ENCODE results near the gene GABRB2.

GABRB2 gene

DNA sequence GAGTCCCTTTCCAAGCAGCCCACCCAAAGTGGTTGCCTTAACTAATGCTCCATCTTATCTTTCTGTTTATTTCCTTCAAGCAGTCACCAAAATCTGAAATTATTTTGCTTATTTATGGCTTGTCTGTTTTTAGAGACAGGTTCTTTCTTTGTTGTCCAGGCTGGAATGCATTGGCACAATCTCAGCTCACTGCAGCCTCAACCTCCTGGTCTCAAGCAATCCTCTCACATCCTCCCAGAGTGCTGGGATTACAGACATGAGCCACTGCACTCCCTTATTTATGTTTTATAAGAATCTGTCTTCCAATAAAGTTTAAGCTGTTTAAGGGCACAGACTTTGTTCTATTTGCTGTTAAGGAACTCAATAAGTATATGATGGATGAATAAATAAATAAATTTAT lies 133.7 kb downstream of the GABRB2 start:
- DNase-seq (ENCODE audit: low read depth in 2 of 2) = no peak
- TF ChIP-seq, protein P1, sequence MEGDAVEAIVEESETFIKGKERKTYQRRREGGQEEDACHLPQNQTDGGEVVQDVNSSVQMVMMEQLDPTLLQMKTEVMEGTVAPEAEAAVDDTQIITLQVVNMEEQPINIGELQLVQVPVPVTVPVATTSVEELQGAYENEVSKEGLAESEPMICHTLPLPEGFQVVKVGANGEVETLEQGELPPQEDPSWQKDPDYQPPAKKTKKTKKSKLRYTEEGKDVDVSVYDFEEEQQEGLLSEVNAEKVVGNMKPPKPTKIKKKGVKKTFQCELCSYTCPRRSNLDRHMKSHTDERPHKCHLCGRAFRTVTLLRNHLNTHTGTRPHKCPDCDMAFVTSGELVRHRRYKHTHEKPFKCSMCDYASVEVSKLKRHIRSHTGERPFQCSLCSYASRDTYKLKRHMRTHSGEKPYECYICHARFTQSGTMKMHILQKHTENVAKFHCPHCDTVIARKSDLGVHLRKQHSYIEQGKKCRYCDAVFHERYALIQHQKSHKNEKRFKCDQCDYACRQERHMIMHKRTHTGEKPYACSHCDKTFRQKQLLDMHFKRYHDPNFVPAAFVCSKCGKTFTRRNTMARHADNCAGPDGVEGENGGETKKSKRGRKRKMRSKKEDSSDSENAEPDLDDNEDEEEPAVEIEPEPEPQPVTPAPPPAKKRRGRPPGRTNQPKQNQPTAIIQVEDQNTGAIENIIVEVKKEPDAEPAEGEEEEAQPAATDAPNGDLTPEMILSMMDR (IDR thresholded peaks at IDR 0.05; ENCODE audit: low read depth, low read length) = no peak
- no peak overlapping the region for H3K4me3 ChIP-seq (replicated peaks in 1 of 2; ENCODE audit: low read depth in 2 of 2, low read length in 2 of 2)

DNA sequence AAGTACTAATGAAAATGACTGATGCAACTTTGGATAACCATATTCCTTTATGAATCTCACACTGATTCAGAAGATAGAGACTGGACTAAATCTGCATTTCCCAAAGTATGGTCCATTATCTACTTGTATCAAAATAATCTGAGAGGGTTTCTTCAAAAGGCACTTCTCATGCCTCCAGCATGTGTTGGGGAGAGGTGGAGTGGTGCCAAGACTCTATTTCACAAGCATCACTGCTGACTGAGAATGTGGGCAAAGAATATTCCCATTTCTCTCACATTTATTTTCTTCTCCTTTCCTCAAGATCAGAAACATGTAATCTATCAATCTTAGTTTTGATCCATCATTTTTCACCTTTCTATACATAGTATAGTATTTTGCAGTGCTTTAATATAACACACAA lies 135.4 kb downstream of the GABRB2 start:
- H3K4me3 ChIP-seq (replicated peaks in 1 of 2; ENCODE audit: low read depth in 2 of 2, low read length in 2 of 2) = no peak overlapping the region
- DNase-seq (ENCODE audit: low read depth in 2 of 2) = no peak

DNA sequence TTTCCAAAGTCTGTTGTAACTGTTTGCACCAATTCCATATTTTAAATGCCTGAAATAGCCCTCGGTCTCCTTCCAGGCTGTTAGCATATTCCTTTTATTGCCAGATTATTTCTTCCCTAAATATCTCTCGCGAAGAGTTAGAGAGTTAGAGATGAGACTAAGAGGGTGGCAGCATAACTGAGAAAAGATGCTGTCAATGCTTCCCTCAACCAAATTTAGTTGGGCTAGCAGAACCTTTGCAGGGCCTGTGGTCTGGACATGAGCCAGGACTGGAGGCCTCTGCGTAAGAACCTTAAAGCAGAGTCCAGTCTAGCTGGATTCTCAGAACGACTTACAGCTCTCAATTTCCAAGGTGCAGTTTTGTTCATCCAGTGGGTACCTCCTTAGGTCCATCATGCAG lies 135.9 kb downstream of the GABRB2 start:
- DNase-seq (ENCODE audit: low read depth in 2 of 2) = no peak
- H3K4me3 ChIP-seq (replicated peaks in 1 of 2; ENCODE audit: low read depth in 2 of 2, low read length in 2 of 2) = no peak overlapping the region
- TF ChIP-seq, protein P1 (IDR thresholded peaks at IDR 0.05; ENCODE audit: low read depth, low read length) = no peak

More for the DNA sequence above, 135.4 kb downstream of the GABRB2 start:
- TF ChIP-seq, protein P1 (IDR thresholded peaks at IDR 0.05; ENCODE audit: low read depth, low read length) = no peak

DNA sequence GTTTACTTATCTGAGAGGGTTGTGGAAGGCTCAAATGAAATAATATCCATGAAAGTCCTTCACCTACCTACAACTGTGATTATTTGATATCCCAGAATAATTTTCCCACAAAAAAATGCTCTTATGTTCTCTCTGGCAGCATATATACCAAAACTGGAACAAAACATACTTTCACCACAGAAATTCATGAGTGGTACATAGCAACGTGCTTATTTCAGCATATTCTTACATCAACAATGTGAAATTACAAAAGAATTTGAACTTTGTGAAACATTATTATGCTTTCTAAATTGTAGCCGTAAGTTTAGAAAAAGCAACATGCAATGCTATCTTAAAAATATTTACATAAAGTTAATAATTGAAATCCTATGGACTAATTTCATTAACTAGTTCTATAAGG lies 137.1 kb downstream of the GABRB2 start:
- TF ChIP-seq, protein P1 (IDR thresholded peaks at IDR 0.05; ENCODE audit: low read depth, low read length) = no peak
- no peak for DNase-seq (ENCODE audit: low read depth in 2 of 2)
- H3K4me3 ChIP-seq (replicated peaks in 1 of 2; ENCODE audit: low read depth in 2 of 2, low read length in 2 of 2) = no peak overlapping the region

DNA sequence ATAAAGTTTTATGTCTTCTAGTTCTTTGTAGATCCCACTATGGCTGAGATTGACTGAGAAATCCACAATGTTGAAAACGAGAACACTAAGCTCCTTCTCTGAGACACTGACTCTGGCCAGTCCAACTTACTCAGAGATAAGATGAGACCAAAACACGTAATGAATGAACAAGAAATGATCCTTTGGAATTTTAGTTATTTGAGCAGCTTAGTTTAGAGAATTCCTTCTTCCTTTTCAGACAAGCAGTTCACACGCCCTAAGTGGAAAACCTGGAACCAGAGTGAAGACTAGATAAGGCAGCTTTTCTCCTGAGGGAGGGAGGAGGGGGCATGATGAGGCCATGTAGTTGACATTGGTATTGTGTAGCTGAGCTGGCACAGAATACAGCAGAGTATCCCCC lies 139.6 kb downstream of the GABRB2 start:
- peak in 1 of 2 donors; percentile 9 for DNase-seq (ENCODE audit: low read depth in 2 of 2)
- TF ChIP-seq, protein P1 (IDR thresholded peaks at IDR 0.05; ENCODE audit: low read depth, low read length) = no peak
- no peak overlapping the region for H3K4me3 ChIP-seq (replicated peaks in 1 of 2; ENCODE audit: low read depth in 2 of 2, low read length in 2 of 2)

DNA sequence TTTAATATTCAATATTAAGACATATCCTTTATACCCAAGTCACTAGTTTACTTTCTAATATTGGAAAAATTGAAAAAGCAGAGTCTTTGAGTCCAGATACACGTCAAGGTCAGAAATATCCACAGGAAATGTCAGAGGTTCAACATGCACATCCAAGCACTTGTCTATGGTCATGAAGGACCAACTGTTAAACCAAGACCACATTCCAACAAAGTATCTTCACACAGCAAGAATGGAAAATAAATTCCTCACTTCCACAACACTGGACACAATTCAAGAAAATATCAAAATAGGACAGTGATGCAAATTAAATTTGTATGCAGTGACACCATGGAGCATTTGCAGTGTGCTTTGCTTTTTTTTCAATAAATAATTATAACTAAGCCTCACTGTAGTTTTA lies 142.5 kb downstream of the GABRB2 start:
- TF ChIP-seq, protein P1 (IDR thresholded peaks at IDR 0.05; ENCODE audit: low read depth, low read length) = no peak
- DNase-seq (ENCODE audit: low read depth in 2 of 2) = no peak
- no peak overlapping the region for H3K4me3 ChIP-seq (replicated peaks in 1 of 2; ENCODE audit: low read depth in 2 of 2, low read length in 2 of 2)

DNA sequence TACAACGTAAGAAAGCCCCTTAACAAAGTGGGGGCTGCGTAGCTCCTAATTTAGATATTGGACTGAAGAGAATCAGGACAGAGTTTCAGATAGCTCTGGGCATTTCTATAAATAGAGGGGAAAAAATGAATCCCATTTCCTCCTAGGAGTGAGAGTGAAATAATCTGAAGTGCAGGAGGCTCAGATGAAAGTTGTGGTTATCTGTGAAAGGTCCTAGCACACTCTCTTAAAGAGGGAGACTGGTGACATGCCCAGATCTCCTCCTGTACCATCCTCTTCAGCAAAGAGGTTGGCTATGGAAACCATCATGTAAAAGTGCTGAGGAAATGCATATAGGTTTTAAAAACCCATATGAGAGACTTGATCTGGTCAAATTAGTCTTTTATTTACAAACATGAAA lies 143.4 kb downstream of the GABRB2 start:
- TF ChIP-seq, protein P1 (IDR thresholded peaks at IDR 0.05; ENCODE audit: low read depth, low read length) = no peak
- H3K4me3 ChIP-seq (replicated peaks in 1 of 2; ENCODE audit: low read depth in 2 of 2, low read length in 2 of 2) = no peak overlapping the region
- DNase-seq (ENCODE audit: low read depth in 2 of 2) = no peak

Measured in cardiac fibroblast (primary cell).